Psoas muscle (tissue), 8 donors: ENCODE results near the gene CHRNA9. TPM values are rescaled to one million over a fixed set of nuclear protein-coding genes. Genes with fewer than 3 reads are reported as not detected.

ENCODE experiments used
- ATAC-seq, 4 donors: fragments of 200-7000 bp; cut with Tn5 transposase; one replicate each; pipeline ENCODE4 v1.9.1; 2020; ENCODE audit warnings: moderate library complexity in 3 of 4, mild to moderate bottlenecking in 2 of 4
- DNase-seq, 2 donors: peaks; one replicate each; pipeline ENCODE4 v3.0.0-alpha.2; 2020
- H3K27ac ChIP-seq: fragments of 200-600 bp; one replicate; pipeline ENCODE4 v1.8.0; 2022
- H3K27me3 ChIP-seq, 3 donors: fragments of 200-600 bp in 1 of 3; one replicate each; pipeline versions ENCODE4 v1.6.1 to v1.8.0; 2013 to 2022; ENCODE audit warnings: low read length in 2 of 3, mild to moderate bottlenecking in 2 of 3, moderate library complexity in 1 of 3; ENCODE audit not compliant: insufficient read depth in 3 of 3
- H3K36me3 ChIP-seq, 2 donors: fragments of 200-600 bp in 1 of 2; one replicate each; pipeline versions ENCODE4 v1.6.1 to v1.8.0; 2013 to 2022; ENCODE audit warnings: low read depth in 1 of 2, mild to moderate bottlenecking in 1 of 2, moderate library complexity in 1 of 2; ENCODE audit not compliant: insufficient read depth in 1 of 2
- H3K4me1 ChIP-seq: fragments of 200-600 bp; one replicate; pipeline ENCODE4 v1.8.0; 2022
- H3K4me3 ChIP-seq: fragments of 200-600 bp; one replicate; pipeline ENCODE4 v1.8.0; 2022; ENCODE audit warnings: mild to moderate bottlenecking
- H3K9me3 ChIP-seq: fragments of 200-600 bp; one replicate; pipeline ENCODE4 v1.8.0; 2022
- WGBS, 3 donors: extraction: QIAGEN DNeasy Blood & Tissue Kit; methylation state at CpG; one replicate each; pipeline versions ENCODE4 v1.1.6 to v1.1.7; 2013; 5-methylcytosine and 5-hydroxymethylcytosine counted together
- intact Hi-C, 2 donors: fragments of 100-400 bp; cut with DNase I; formaldehyde crosslinking; loops; one replicate each; pipeline versions ENCODE4 v1.11.0 to v1.14.2; 2022
- polyA plus RNA-seq, 3 donors: library from polyadenylated mRNA; stranded (reverse); fragments of 200-250 nt; gene quantifications; one replicate each; pipeline ENCODE4 v1.2.3, GENCODE V29; 2013
- total RNA-seq, 4 donors: library from RNA; stranded (reverse); fragmentation: NEBNext Ultra II Directional in 2 of 4; extraction: Animal tissue kit (Norgen Biotek cat#: 25700) in 2 of 4; gene quantifications; one replicate each; pipeline versions ENCODE4 v1.2.1 to v1.2.4, GENCODE V29; 2021 to 2023
- TF ChIP-seq, protein P1 (sequence below): fragments of 200-600 bp; IDR thresholded peaks from one replicate; pipeline ENCODE4 v1.8.0; 2022; ENCODE audit warnings: antibody characterized with exemption
- donor health status: healthy with polysubstance abuse.
- donor health status: DM: no; HTN: no; CAD: no; lungs with moderate emphysema.
- donor health status: Bipolar disorder and iron deficiency.
- donor health status: healthy.
- donor health status: DM: yes; HTN: yes; CAD: no.
- donor health status: DM: no; HTN: no; CAD: no.
- donor health status: DM: no; HTN: no; CAD: no.
- donor health status: DM: yes; HTN: yes; CAD: no.

Gene CHRNA9
- total and polyA plus RNA-seq, 7 donors, result 0.01 TPM; not detected in 6

DNA sequence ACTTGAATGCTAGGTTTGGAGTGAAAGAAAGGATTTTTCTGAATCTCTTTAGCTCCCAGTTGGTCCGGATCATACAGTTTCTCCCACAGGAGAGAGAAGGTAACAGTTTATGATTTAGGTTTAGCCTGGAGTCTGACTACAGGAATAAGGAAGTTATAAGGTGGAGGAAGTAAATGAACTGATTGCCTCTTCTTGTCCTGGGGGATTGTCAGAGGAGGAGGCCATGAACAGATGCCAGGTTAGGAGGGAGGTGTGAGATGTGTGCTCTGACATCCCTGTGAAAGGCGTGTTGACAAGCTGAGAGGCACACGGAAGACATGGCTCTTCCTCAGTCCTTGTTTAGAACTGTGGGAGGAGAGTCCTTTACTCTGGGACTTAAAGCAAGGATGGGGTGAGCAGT, 64.4 kb downstream of the CHRNA9 start:
- DNase-seq, result no peak
- WGBS, 3 donors, result 88 to 94% (median 90%) methylated on average over 3 of the region's 3 CpGs

DNA sequence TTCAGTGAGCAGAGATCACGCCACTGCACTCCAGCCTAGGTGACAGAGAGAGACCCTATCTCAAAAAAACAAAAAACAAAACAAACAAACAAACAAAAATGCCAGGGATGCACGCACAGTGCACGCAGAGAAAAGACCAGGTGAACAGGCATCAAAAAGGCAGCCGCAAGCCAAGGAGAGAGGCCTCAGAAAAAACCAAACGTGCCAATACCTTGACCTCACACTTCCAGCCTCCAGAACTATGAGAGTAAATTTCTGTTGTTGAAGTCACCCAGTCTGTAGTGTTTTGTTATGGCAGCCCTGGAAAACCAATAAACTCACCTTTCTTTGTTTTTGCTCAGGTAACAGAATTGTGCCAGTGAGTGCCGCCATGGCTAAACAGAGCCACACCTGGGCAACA, 66.0 kb downstream of the CHRNA9 start:
- no peak for DNase-seq
- intact Hi-C loops, result no loop called here
- Histone ChIP-seq H3K27me3 (no peaks in the 10 kb centered on the region), H3K4me3 (no peak overlapping the region), H3K4me1 (peaks cover 4% of the 10 kb centered on the region), H3K9me3 (no peaks in the 10 kb centered on the region), H3K27ac (no peak overlapping the region), H3K36me3 (no peaks in the 10 kb centered on the region)
- no peak for ATAC-seq
- TF ChIP-seq, protein P1, sequence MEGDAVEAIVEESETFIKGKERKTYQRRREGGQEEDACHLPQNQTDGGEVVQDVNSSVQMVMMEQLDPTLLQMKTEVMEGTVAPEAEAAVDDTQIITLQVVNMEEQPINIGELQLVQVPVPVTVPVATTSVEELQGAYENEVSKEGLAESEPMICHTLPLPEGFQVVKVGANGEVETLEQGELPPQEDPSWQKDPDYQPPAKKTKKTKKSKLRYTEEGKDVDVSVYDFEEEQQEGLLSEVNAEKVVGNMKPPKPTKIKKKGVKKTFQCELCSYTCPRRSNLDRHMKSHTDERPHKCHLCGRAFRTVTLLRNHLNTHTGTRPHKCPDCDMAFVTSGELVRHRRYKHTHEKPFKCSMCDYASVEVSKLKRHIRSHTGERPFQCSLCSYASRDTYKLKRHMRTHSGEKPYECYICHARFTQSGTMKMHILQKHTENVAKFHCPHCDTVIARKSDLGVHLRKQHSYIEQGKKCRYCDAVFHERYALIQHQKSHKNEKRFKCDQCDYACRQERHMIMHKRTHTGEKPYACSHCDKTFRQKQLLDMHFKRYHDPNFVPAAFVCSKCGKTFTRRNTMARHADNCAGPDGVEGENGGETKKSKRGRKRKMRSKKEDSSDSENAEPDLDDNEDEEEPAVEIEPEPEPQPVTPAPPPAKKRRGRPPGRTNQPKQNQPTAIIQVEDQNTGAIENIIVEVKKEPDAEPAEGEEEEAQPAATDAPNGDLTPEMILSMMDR, result no peak
- 90 to 95% (median 91%) methylated on average over 6 of the region's 6 CpGs for WGBS, 3 donors

More for the DNA sequence above, 64.4 kb downstream of the CHRNA9 start:
- ATAC-seq, result no peak
- TF ChIP-seq, protein P1, result no peak
- no peaks in the 10 kb centered on the region for H3K36me3 ChIP-seq
- peaks cover 5% of the 10 kb centered on the region for H3K4me1 ChIP-seq
- H3K27ac ChIP-seq, result no peak overlapping the region
- H3K27me3 ChIP-seq, result no peaks in the 10 kb centered on the region
- intact Hi-C loops, result no loop called here
- H3K9me3 ChIP-seq, result no peaks in the 10 kb centered on the region
- H3K4me3 ChIP-seq, result no peak overlapping the region

DNA sequence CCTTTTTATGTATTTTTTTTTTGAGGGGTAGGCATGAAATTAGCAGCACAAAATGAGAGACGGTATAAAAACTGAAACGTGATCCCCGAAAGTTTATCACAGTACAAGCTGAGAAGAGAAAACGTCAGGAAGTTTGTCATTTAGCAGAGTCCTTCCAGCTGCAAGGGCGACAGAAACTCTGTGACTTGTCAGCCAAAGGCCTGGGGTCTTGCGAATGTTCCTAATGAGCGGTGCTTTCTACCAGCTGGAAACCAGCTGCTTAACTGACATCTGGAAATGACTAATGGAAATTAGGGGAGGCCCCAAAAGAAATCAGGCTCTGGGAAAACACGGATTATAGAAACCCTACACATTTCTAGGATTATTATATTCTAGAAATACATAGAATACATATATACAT, 66.5 kb downstream of the CHRNA9 start:
- intact Hi-C loops, result no loop called here
- no peaks in the 10 kb centered on the region for H3K36me3 ChIP-seq
- DNase-seq, result no peak
- no peaks in the 10 kb centered on the region for H3K4me1 ChIP-seq
- 30 to 48% (median 32%) methylated on average over 8 of the region's 8 CpGs for WGBS, 3 donors
- ATAC-seq, result no peak
- no peaks in the 10 kb centered on the region for H3K27me3 ChIP-seq
- TF ChIP-seq, protein P1, result no peak
- H3K27ac ChIP-seq, result no peak overlapping the region
- no peak overlapping the region for H3K4me3 ChIP-seq
- no peaks in the 10 kb centered on the region for H3K9me3 ChIP-seq

DNA sequence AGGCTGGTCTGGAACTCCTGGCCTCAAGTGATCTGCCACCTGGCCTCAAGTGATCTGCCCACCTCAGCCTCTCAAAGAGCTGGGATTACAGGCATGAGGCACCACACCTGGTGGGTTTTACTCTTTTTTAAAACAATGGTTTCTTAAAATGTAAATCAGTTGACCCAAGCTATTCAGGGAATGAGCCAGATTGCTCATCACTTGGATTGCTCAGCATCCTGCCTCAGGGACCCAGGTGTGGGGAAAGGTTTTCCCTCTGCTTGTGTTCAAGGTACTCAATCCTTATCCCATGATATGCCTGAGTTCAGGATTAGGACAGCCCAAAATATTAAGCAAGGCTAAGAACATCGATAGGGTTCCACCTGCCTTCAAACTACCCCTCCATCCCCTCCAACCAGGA, 67.4 kb downstream of the CHRNA9 start:
- Histone ChIP-seq H3K4me1 (no peaks in the 10 kb centered on the region), H3K9me3 (no peaks in the 10 kb centered on the region), H3K36me3 (no peaks in the 10 kb centered on the region), H3K27ac (no peak overlapping the region), H3K27me3 (no peaks in the 10 kb centered on the region), H3K4me3 (no peak overlapping the region)
- WGBS, 3 donors, result 82 to 86% (median 85%) methylated on average over 1 of the region's 1 CpG
- TF ChIP-seq, protein P1, result no peak
- DNase-seq (no peak), ATAC-seq (no peak)
- intact Hi-C loops, result no loop called here

DNA sequence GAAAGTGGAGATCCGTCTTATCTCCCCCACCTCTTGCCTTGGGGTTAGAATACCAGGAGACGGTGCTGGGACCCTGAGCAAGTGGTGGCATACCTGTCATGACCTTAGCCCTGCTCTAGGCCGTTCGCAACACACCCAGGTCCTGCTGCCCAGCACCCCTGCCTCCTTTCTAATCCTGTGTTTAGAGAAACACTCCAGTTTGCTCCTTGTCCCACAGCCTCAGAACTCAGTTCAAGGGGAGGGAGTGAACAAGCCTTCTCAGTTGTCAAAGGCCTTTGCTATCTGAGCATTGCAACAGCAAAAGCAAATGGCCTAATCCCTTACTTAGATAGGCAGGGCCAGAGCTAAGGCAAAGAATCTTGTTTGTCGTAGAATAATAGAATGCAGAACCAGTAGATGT, 67.9 kb downstream of the CHRNA9 start:
- TF ChIP-seq, protein P1, result no peak
- H3K4me1 ChIP-seq, result no peaks in the 10 kb centered on the region
- H3K4me3 ChIP-seq, result no peak overlapping the region
- no peak overlapping the region for H3K27ac ChIP-seq
- 84 to 87% (median 86%) methylated on average over 5 of the region's 5 CpGs for WGBS, 3 donors
- ATAC-seq (no peak), DNase-seq (no peak)
- H3K9me3 ChIP-seq, result no peaks in the 10 kb centered on the region
- intact Hi-C loops, result no loop called here
- no peaks in the 10 kb centered on the region for H3K36me3 ChIP-seq
- no peaks in the 10 kb centered on the region for H3K27me3 ChIP-seq
